ENCODE data around the gene PLPPR3.

DNA sequence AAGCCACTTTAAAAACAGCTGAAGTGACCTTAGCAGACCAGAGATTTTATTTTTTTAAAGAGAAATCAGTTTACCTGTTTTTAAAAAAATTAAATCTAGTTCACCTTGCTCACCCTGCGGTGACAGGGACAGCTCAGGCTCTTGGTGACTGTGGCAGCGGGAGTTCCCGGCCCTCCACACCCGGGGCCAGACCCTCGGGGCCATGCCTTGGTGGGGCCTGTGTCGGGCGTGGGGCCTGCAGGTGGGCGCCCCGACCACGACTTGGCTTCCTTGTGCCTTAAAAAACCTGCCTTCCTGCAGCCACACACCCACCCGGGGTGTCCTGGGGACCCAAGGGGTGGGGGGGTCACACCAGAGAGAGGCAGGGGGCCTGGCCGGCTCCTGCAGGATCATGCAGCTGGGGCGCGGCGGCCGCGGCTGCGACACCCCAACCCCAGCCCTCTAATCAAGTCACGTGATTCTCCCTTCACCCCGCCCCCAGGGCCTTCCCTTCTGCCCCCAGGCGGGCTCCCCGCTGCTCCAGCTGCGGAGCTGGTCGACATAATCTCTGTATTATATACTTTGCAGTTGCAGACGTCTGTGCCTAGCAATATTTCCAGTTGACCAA is 10.8 kb downstream of the PLPPR3 start:
- no peak for TF ChIP-seq ZNF8 (CRISPR knock-in tag; IDR thresholded peaks at IDR 0.05)
- no peak for TF ChIP-seq ZNF565 (CRISPR knock-in tag; conservative IDR thresholded peaks at IDR 0.05; ENCODE audit: low read depth)
- no peak for TF ChIP-seq ZNF70 (CRISPR knock-in tag; IDR thresholded peaks at IDR 0.05)
- TF ChIP-seq, protein P1, sequence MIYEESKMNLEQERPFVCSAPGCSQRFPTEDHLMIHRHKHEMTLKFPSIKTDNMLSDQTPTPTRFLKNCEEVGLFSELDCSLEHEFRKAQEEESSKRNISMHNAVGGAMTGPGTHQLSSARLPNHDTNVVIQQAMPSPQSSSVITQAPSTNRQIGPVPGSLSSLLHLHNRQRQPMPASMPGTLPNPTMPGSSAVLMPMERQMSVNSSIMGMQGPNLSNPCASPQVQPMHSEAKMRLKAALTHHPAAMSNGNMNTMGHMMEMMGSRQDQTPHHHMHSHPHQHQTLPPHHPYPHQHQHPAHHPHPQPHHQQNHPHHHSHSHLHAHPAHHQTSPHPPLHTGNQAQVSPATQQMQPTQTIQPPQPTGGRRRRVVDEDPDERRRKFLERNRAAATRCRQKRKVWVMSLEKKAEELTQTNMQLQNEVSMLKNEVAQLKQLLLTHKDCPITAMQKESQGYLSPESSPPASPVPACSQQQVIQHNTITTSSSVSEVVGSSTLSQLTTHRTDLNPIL (CRISPR knock-in tag; IDR thresholded peaks at IDR 0.05; ENCODE audit: low read depth): no peak
- TF ChIP-seq, protein P2, sequence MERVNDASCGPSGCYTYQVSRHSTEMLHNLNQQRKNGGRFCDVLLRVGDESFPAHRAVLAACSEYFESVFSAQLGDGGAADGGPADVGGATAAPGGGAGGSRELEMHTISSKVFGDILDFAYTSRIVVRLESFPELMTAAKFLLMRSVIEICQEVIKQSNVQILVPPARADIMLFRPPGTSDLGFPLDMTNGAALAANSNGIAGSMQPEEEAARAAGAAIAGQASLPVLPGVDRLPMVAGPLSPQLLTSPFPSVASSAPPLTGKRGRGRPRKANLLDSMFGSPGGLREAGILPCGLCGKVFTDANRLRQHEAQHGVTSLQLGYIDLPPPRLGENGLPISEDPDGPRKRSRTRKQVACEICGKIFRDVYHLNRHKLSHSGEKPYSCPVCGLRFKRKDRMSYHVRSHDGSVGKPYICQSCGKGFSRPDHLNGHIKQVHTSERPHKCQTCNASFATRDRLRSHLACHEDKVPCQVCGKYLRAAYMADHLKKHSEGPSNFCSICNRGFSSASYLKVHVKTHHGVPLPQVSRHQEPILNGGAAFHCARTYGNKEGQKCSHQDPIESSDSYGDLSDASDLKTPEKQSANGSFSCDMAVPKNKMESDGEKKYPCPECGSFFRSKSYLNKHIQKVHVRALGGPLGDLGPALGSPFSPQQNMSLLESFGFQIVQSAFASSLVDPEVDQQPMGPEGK (CRISPR knock-in tag; IDR thresholded peaks at IDR 0.05; ENCODE audit: borderline replicate concordance): no peak
- no peak for TF ChIP-seq ZC3H10 (CRISPR knock-in tag; IDR thresholded peaks at IDR 0.05)
- no peak for TF ChIP-seq CSDC2 (CRISPR knock-in tag; IDR thresholded peaks at IDR 0.05)
- TF ChIP-seq ARNTL (CRISPR knock-in tag; IDR thresholded peaks at IDR 0.05; ENCODE audit: borderline replicate concordance, low read depth): no peak

All from SK-N-SH treated with all-trans-retinoic acid at 6 μM for 48 hours (cell line).